Panc1 (cell line): ENCODE results near the gene TTLL11. TPM values are rescaled to one million over a fixed set of nuclear protein-coding genes. Genes with fewer than 3 reads are reported as not detected.

Experiments
- ATAC-seq: fragments of 200-7000 bp; cut with Tn5 transposase; 2 replicates; pipeline ENCODE4 v1.9.1; 2020; ENCODE audit warnings: mild to moderate bottlenecking, moderate library complexity
- BruUV-seq: library from RNA; stranded (reverse); fragments of 400-500 nt; replicated peaks from 2 replicates; lab custom pipeline; 2021; lab: Mats Ljungman, UMichigan
- CTCF ChIA-PET: fragments of 300-600 bp; sonication (Branson Sonifier 250); formaldehyde crosslinking; loops from one replicate; lab custom pipeline; 2022; ENCODE audit warnings: antibody characterized with exemption; lab: Charles Lee
- POLR2A ChIA-PET: fragments of 300-600 bp; sonication (Branson Sonifier 250); formaldehyde crosslinking; loops from one replicate; lab custom pipeline; 2022; ENCODE audit warnings: antibody characterized with exemption; lab: Charles Lee
- DNase-seq: peaks from one replicate; pipeline ENCODE4 v3.0.0-alpha.2; 2010; ENCODE audit warnings: low read depth, low spot score
- H3K27ac ChIP-seq: 2 replicates; pipeline ENCODE4 v1.5.1; 2011; ENCODE audit warnings: mild to moderate bottlenecking, low read length, inconsistent platforms
- H3K27me3 ChIP-seq: fragments of 200-500 bp; sonication (Bioruptor generic); 2 replicates; pipeline ENCODE4 v1.6.0; 2014; ENCODE audit warnings: low read length, inconsistent platforms; ENCODE audit not compliant: control insufficient read depth, insufficient read depth
- H3K36me3 ChIP-seq: fragments of 200-500 bp; sonication (Bioruptor generic); 2 replicates; pipeline ENCODE4 v1.5.1; 2014; ENCODE audit warnings: inconsistent platforms, mild to moderate bottlenecking, low read length, moderate library complexity; ENCODE audit not compliant: control insufficient read depth, insufficient read depth
- H3K4me1 ChIP-seq: 2 replicates; pipeline ENCODE4 v1.5.1; 2011; ENCODE audit warnings: inconsistent platforms, mild to moderate bottlenecking, low read length, moderate library complexity; ENCODE audit not compliant: control insufficient read depth, insufficient read depth
- H3K4me3 ChIP-seq, 2 experiments: 2 replicates each; pipeline ENCODE4 v1.5.1; 2011 to 2012; ENCODE audit warnings: low read depth in 2 of 2, low read length in 2 of 2, mild to moderate bottlenecking in 2 of 2, inconsistent platforms in 1 of 2, moderate library complexity in 1 of 2
- H3K9me3 ChIP-seq: fragments of 200-500 bp; sonication (Bioruptor generic); 2 replicates; pipeline ENCODE4 v1.5.1; 2014; ENCODE audit warnings: low read depth, mild to moderate bottlenecking, inconsistent platforms, low read length, moderate library complexity; ENCODE audit not compliant: control insufficient read depth, insufficient read depth
- CTCF ChIP-seq: fragments of 450-650 bp; IDR thresholded peaks from 2 replicates; pipeline ENCODE4 v1.5.1; 2017; ENCODE audit warnings: mild to moderate bottlenecking
- POLR2AphosphoS5 ChIP-seq: IDR thresholded peaks from 2 replicates; pipeline ENCODE4 v1.6.1; 2012; ENCODE audit warnings: mild to moderate bottlenecking, low read depth, low read length, moderate library complexity
- REST ChIP-seq, 2 experiments: IDR thresholded peaks; 2 replicates each; pipeline ENCODE4 v1.6.1; 2011 to 2012; ENCODE audit warnings: low read depth in 2 of 2, control low read depth in 1 of 2, low read length in 1 of 2, mild to moderate bottlenecking in 1 of 2, moderate library complexity in 1 of 2; ENCODE audit not compliant: insufficient read depth in 1 of 2
- SIN3A ChIP-seq: IDR thresholded peaks from 2 replicates; pipeline ENCODE4 v1.6.1; 2012; ENCODE audit warnings: low read depth, mild to moderate bottlenecking, low read length, moderate library complexity, borderline replicate concordance; ENCODE audit not compliant: insufficient read depth
- TCF7L2 ChIP-seq: IDR thresholded peaks from 2 replicates; pipeline ENCODE4 v1.6.1; 2011; ENCODE audit warnings: mild to moderate bottlenecking, low read depth, low read length, inconsistent platforms
- in situ Hi-C: cut with HindIII; loops from 2 replicates; pipeline ENCODE4 v1.10.0; 2016; ENCODE audit warnings: low sequenced_read_pairs, low pct_unique_long_range_greater_than_20kb
- intact Hi-C: fragments of 100-400 bp; cut with micrococcal nuclease; formaldehyde crosslinking; loops from one replicate; pipeline ENCODE4 v1.10.0; 2022; ENCODE audit not compliant: unreplicated experiment
- total RNA-seq: library from RNA; stranded (reverse); gene quantifications from one replicate; pipeline ENCODE4 v1.2.1, GENCODE V29; 2021; ENCODE audit not compliant: unreplicated experiment

TTLL11 gene
- total RNA-seq, 1 experiment from 2014 or later = 1.1 TPM

- TF ChIP-seq CTCF (no peak), POLR2AphosphoS5 (no peak), TCF7L2 (no peak), REST (IDR thresholded peaks at IDR 0.05; ENCODE audit: insufficient read depth in 1 of 2, low read depth in 2 of 2, low read length in 1 of 2) (no peak), SIN3A (no peak)
- ATAC-seq = no peak
- H3K27ac ChIP-seq = no peak overlapping the region
- no TSS peak for BruUV-seq
- no peak for DNase-seq
- in situ Hi-C loops (no loop called here), intact Hi-C loops (no loop called here)
- CTCF ChIA-PET = no interaction called here
- H3K9me3 ChIP-seq = no peaks in the 10 kb centered on the region
- H3K4me1 ChIP-seq = no peaks in the 10 kb centered on the region
- no peak overlapping the region for H3K4me3 ChIP-seq
- no peaks in the 10 kb centered on the region for H3K27me3 ChIP-seq
- POLR2A ChIA-PET = interaction anchor here (0.5 kb wide), 1 partner anchor 100 kb away, joined by 8 read pairs; no protein-coding TSS in a partner anchor
- H3K36me3 ChIP-seq = no peaks in the 10 kb centered on the region
Observed at GRCh38 chr9:121885345-121885901, 207.7 kb downstream of the TTLL11 start.

- CTCF ChIA-PET = no interaction called here
- Histone ChIP-seq H3K4me3 (no peak overlapping the region), H3K4me1 (no peaks in the 10 kb centered on the region), H3K27me3 (no peaks in the 10 kb centered on the region), H3K27ac (no peak overlapping the region), H3K36me3 (no peaks in the 10 kb centered on the region), H3K9me3 (no peaks in the 10 kb centered on the region)
- no peak for ATAC-seq
- no peak for DNase-seq
- in situ Hi-C loops (no loop called here), intact Hi-C loops (no loop called here)
- TF ChIP-seq TCF7L2 (no peak), REST (IDR thresholded peaks at IDR 0.05; ENCODE audit: insufficient read depth in 1 of 2, low read depth in 2 of 2, low read length in 1 of 2) (no peak), SIN3A (no peak), CTCF (no peak), POLR2AphosphoS5 (no peak)
- no TSS peak for BruUV-seq
- POLR2A ChIA-PET = no interaction called here
Observed at GRCh38 chr9:121884057-121884541, 209.0 kb downstream of the TTLL11 start.
